WTC11 (cell line): ENCODE data around the gene TBCCD1. TPM values are rescaled to one million over a fixed set of nuclear protein-coding genes. Genes with fewer than 3 reads are reported as not detected.

Experiments used
- CREB1 ChIP-seq: sonication (generic); formaldehyde crosslinking; IDR thresholded peaks from 2 replicates; pipeline ENCODE4 v1.8.0; 2023; ENCODE audit warnings: mild to moderate bottlenecking, missing genetic modification reagents
- E2F5 ChIP-seq: sonication (generic); formaldehyde crosslinking; IDR thresholded peaks from 2 replicates; pipeline ENCODE4 v1.8.1; 2022; ENCODE audit warnings: mild to moderate bottlenecking, moderate library complexity, missing genetic modification reagents
- FOXJ3 ChIP-seq: sonication (generic); formaldehyde crosslinking; IDR thresholded peaks from 2 replicates; pipeline ENCODE4 v1.9.0; 2021; ENCODE audit warnings: missing genetic modification reagents, mild to moderate bottlenecking, borderline replicate concordance
- FOXK1 ChIP-seq: sonication (generic); formaldehyde crosslinking; IDR thresholded peaks from 2 replicates; pipeline ENCODE4 v1.8.0; 2022; ENCODE audit warnings: mild to moderate bottlenecking, moderate library complexity, missing genetic modification reagents
- FOXP1 ChIP-seq: sonication (generic); formaldehyde crosslinking; IDR thresholded peaks from 2 replicates; pipeline ENCODE4 v1.8.0; 2022; ENCODE audit warnings: missing genetic modification reagents, mild to moderate bottlenecking, moderate library complexity, borderline replicate concordance
- GABPB1 ChIP-seq: sonication (generic); formaldehyde crosslinking; IDR thresholded peaks from 2 replicates; pipeline ENCODE4 v1.8.1; 2023; ENCODE audit warnings: mild to moderate bottlenecking, missing genetic modification reagents
- GRHL2 ChIP-seq: fragments of 250-450 bp; sonication (Bioruptor Pico); IDR thresholded peaks from 2 replicates; pipeline ENCODE4 v1.8.0; 2022; ENCODE audit warnings: mild to moderate bottlenecking, moderate library complexity; ENCODE audit not compliant: insufficient replicate concordance, severe bottlenecking
- MAX ChIP-seq: sonication (generic); formaldehyde crosslinking; IDR thresholded peaks from 2 replicates; pipeline ENCODE4 v1.8.0; 2022; ENCODE audit warnings: mild to moderate bottlenecking, missing genetic modification reagents
- NFYB ChIP-seq: sonication (generic); formaldehyde crosslinking; conservative IDR thresholded peaks from 2 replicates; pipeline ENCODE4 v1.8.0; 2022; ENCODE audit warnings: low read depth, missing genetic modification reagents
- PRRX2 ChIP-seq: fragments of 250-450 bp; sonication (Bioruptor Pico); IDR thresholded peaks from 2 replicates; pipeline ENCODE4 v1.8.0; 2021; ENCODE audit warnings: mild to moderate bottlenecking
- SMAD4 ChIP-seq: sonication (generic); formaldehyde crosslinking; IDR thresholded peaks from 2 replicates; pipeline ENCODE4 v1.8.0; 2022; ENCODE audit warnings: mild to moderate bottlenecking, missing genetic modification reagents
- TP53 ChIP-seq: sonication (generic); formaldehyde crosslinking; IDR thresholded peaks from 2 replicates; pipeline ENCODE4 v1.8.1; 2023; ENCODE audit warnings: mild to moderate bottlenecking, missing genetic modification reagents
- ZBTB21 ChIP-seq: sonication (generic); formaldehyde crosslinking; IDR thresholded peaks from 2 replicates; pipeline ENCODE4 v1.8.1; 2023; ENCODE audit warnings: mild to moderate bottlenecking, missing genetic modification reagents, borderline replicate concordance
- ZNF671 ChIP-seq: fragments of 250-450 bp; sonication (Bioruptor Pico); IDR thresholded peaks from 2 replicates; pipeline ENCODE4 v1.8.0; 2021; ENCODE audit warnings: mild to moderate bottlenecking
- total RNA-seq: library from RNA; stranded (reverse); gene quantifications from 3 replicates; pipeline ENCODE4 v1.2.3, GENCODE V29; 2021
- TF ChIP-seq, protein P1 (sequence below): sonication (generic); formaldehyde crosslinking; IDR thresholded peaks from 2 replicates; pipeline ENCODE4 v1.8.1; 2023; ENCODE audit warnings: mild to moderate bottlenecking, missing genetic modification reagents, moderate library complexity
- TF ChIP-seq, protein P2 (sequence below): sonication (generic); formaldehyde crosslinking; IDR thresholded peaks from 2 replicates; pipeline ENCODE4 v1.8.0; 2023; ENCODE audit warnings: missing genetic modification reagents, mild to moderate bottlenecking, borderline replicate concordance
- TF ChIP-seq, protein P3 (sequence below): sonication (generic); formaldehyde crosslinking; IDR thresholded peaks from 2 replicates; pipeline ENCODE4 v1.8.1; 2022; ENCODE audit warnings: low read depth, mild to moderate bottlenecking, moderate library complexity, missing genetic modification reagents, borderline replicate concordance
- TF ChIP-seq, protein P4 (sequence below): sonication (generic); formaldehyde crosslinking; IDR thresholded peaks from 2 replicates; pipeline ENCODE4 v1.8.0; 2023; ENCODE audit warnings: missing genetic modification reagents
- TF ChIP-seq, protein P5 (sequence below): sonication (generic); formaldehyde crosslinking; IDR thresholded peaks from 2 replicates; pipeline ENCODE4 v1.8.0; 2022; ENCODE audit warnings: mild to moderate bottlenecking, missing genetic modification reagents
- TF ChIP-seq, protein P6 (sequence below): fragments of 250-450 bp; sonication (Bioruptor Pico); conservative IDR thresholded peaks from 2 replicates; pipeline ENCODE4 v1.9.0; 2021; ENCODE audit warnings: mild to moderate bottlenecking
- TF ChIP-seq, protein P7 (sequence below): fragments of 250-450 bp; sonication (Bioruptor Pico); IDR thresholded peaks from 2 replicates; pipeline ENCODE4 v1.9.0; 2021; ENCODE audit warnings: mild to moderate bottlenecking, borderline replicate concordance

The TBCCD1 gene
- total RNA-seq, 1 experiment from 2014 or later, result 10.6 TPM

- TF ChIP-seq, protein P1, sequence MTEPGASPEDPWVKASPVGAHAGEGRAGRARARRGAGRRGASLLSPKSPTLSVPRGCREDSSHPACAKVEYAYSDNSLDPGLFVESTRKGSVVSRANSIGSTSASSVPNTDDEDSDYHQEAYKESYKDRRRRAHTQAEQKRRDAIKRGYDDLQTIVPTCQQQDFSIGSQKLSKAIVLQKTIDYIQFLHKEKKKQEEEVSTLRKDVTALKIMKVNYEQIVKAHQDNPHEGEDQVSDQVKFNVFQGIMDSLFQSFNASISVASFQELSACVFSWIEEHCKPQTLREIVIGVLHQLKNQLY (CRISPR knock-in tag), result no peak
- TF ChIP-seq PRRX2 (CRISPR knock-in tag) (no peak), FOXJ3 (no peak), ZNF671 (CRISPR knock-in tag) (no peak), E2F5 (CRISPR knock-in tag) (0 out of 2 replicates have a peak, but pooled peaks have one; percentile 38), FOXP1 (no peak), GRHL2 (CRISPR knock-in tag) (no peak), SMAD4 (CRISPR knock-in tag) (no peak), TP53 (no peak), NFYB (CRISPR knock-in tag) (peak; percentile 88), FOXK1 (no peak), MAX (CRISPR knock-in tag) (no peak), ZBTB21 (CRISPR knock-in tag) (peak; percentile 77; the same call in 1 of the 2 replicates), CREB1 (no peak), GABPB1 (CRISPR knock-in tag) (no peak; the same call in 1 of the 2 replicates)
- TF ChIP-seq, protein P2, sequence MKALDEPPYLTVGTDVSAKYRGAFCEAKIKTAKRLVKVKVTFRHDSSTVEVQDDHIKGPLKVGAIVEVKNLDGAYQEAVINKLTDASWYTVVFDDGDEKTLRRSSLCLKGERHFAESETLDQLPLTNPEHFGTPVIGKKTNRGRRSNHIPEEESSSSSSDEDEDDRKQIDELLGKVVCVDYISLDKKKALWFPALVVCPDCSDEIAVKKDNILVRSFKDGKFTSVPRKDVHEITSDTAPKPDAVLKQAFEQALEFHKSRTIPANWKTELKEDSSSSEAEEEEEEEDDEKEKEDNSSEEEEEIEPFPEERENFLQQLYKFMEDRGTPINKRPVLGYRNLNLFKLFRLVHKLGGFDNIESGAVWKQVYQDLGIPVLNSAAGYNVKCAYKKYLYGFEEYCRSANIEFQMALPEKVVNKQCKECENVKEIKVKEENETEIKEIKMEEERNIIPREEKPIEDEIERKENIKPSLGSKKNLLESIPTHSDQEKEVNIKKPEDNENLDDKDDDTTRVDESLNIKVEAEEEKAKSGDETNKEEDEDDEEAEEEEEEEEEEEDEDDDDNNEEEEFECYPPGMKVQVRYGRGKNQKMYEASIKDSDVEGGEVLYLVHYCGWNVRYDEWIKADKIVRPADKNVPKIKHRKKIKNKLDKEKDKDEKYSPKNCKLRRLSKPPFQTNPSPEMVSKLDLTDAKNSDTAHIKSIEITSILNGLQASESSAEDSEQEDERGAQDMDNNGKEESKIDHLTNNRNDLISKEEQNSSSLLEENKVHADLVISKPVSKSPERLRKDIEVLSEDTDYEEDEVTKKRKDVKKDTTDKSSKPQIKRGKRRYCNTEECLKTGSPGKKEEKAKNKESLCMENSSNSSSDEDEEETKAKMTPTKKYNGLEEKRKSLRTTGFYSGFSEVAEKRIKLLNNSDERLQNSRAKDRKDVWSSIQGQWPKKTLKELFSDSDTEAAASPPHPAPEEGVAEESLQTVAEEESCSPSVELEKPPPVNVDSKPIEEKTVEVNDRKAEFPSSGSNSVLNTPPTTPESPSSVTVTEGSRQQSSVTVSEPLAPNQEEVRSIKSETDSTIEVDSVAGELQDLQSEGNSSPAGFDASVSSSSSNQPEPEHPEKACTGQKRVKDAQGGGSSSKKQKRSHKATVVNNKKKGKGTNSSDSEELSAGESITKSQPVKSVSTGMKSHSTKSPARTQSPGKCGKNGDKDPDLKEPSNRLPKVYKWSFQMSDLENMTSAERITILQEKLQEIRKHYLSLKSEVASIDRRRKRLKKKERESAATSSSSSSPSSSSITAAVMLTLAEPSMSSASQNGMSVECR (CRISPR knock-in tag), result no peak
- TF ChIP-seq, protein P3, sequence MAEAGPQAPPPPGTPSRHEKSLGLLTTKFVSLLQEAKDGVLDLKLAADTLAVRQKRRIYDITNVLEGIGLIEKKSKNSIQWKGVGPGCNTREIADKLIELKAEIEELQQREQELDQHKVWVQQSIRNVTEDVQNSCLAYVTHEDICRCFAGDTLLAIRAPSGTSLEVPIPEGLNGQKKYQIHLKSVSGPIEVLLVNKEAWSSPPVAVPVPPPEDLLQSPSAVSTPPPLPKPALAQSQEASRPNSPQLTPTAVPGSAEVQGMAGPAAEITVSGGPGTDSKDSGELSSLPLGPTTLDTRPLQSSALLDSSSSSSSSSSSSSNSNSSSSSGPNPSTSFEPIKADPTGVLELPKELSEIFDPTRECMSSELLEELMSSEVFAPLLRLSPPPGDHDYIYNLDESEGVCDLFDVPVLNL (CRISPR knock-in tag), result no peak
- TF ChIP-seq, protein P4, sequence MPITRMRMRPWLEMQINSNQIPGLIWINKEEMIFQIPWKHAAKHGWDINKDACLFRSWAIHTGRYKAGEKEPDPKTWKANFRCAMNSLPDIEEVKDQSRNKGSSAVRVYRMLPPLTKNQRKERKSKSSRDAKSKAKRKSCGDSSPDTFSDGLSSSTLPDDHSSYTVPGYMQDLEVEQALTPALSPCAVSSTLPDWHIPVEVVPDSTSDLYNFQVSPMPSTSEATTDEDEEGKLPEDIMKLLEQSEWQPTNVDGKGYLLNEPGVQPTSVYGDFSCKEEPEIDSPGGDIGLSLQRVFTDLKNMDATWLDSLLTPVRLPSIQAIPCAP (CRISPR knock-in tag), result 0 out of 2 replicates have a peak, but pooled peaks have one; percentile 25
- TF ChIP-seq, protein P5, sequence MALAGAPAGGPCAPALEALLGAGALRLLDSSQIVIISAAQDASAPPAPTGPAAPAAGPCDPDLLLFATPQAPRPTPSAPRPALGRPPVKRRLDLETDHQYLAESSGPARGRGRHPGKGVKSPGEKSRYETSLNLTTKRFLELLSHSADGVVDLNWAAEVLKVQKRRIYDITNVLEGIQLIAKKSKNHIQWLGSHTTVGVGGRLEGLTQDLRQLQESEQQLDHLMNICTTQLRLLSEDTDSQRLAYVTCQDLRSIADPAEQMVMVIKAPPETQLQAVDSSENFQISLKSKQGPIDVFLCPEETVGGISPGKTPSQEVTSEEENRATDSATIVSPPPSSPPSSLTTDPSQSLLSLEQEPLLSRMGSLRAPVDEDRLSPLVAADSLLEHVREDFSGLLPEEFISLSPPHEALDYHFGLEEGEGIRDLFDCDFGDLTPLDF (CRISPR knock-in tag), result no peak
- TF ChIP-seq, protein P6, sequence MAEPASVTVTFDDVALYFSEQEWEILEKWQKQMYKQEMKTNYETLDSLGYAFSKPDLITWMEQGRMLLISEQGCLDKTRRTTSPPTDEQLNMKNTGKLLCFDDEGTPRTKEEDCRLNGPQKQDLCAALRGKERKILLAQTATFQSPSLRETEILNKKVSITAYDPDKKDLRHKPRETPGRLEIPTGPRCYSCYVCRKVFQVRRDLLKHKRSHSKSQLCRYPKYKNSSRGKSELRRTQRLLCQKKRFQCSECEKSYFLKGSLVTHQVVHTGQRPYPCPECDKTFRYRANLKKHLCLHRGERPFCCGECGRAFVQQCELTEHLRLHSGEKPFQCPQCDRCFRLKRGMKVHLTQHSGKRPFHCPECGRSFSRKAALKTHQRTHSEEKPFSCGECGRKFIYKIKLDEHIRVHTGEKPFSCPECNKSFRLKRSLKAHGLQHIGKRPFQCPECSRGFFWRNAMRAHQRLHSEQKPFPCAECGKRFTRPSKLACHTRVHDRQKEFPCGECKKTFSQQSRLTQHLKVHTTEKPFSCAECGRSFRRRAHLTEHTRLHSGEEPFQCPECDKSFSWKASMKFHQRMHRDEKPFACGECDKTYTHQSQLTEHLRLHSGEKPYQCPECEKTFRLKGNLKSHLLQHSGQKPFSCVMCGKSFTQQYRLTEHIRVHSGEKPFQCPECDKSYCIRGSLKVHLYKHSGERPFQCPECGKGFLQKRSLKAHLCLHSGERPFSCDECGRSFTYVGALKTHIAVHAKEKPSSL, result no peak
- TF ChIP-seq, protein P7, sequence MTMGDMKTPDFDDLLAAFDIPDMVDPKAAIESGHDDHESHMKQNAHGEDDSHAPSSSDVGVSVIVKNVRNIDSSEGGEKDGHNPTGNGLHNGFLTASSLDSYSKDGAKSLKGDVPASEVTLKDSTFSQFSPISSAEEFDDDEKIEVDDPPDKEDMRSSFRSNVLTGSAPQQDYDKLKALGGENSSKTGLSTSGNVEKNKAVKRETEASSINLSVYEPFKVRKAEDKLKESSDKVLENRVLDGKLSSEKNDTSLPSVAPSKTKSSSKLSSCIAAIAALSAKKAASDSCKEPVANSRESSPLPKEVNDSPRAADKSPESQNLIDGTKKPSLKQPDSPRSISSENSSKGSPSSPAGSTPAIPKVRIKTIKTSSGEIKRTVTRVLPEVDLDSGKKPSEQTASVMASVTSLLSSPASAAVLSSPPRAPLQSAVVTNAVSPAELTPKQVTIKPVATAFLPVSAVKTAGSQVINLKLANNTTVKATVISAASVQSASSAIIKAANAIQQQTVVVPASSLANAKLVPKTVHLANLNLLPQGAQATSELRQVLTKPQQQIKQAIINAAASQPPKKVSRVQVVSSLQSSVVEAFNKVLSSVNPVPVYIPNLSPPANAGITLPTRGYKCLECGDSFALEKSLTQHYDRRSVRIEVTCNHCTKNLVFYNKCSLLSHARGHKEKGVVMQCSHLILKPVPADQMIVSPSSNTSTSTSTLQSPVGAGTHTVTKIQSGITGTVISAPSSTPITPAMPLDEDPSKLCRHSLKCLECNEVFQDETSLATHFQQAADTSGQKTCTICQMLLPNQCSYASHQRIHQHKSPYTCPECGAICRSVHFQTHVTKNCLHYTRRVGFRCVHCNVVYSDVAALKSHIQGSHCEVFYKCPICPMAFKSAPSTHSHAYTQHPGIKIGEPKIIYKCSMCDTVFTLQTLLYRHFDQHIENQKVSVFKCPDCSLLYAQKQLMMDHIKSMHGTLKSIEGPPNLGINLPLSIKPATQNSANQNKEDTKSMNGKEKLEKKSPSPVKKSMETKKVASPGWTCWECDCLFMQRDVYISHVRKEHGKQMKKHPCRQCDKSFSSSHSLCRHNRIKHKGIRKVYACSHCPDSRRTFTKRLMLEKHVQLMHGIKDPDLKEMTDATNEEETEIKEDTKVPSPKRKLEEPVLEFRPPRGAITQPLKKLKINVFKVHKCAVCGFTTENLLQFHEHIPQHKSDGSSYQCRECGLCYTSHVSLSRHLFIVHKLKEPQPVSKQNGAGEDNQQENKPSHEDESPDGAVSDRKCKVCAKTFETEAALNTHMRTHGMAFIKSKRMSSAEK, result no peak
Observed at GRCh38 chr3:186570096-186570940, 3.2 kb upstream of the TBCCD1 start, which contains the start of gene DNAJB11 (continued).
